ENCODE measurements around the gene FBXW4. TPM values are rescaled to one million over a fixed set of nuclear protein-coding genes. Genes with fewer than 3 reads are reported as not detected.

FBXW4 gene
- polyA plus RNA-seq, 1 donor from 2014 or later, result 7.7 TPM

DNA sequence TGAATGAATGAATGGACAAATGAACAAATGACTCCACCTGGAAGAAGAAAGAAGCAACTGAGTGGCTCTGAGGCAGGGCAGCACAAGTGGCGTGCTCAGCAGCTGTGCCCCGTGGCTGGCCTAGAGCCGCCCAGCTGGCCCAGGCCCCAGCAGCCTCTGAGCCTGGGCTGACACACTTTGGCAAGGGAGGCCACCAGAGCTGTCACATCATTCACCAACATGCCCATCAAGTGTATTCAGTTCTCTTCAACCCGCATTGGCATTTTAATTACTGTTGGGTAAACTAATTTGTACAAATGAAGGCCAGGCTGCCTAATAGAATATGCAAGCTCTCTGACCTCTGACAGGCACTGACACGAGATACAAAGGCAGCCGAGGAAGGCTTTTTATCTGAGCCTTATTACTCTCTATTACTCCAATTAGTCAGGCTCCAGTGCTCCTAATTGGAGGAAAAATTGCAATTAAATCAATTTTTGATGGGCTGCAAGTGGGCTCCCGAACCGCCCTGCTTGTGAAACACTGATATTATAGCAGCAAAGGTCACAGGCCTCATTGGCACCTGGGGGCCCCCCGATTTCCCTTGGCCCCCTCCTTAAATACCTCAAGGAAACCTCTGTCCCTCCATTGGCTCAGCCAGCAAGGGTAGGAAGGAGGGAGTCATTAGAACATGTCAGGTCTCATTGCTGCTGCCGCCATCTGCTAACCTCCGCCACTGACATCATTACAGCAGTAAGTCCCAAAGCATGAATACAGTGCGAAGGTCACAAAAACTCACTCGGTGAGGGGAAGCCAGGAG, 64.9 kb downstream of the FBXW4 start:
- no peak overlapping the region for H3K9ac ChIP-seq (ENCODE audit: low read length)
- no peak for TF ChIP-seq EP300 (conservative IDR thresholded peaks at IDR 0.05; ENCODE audit: poor library complexity, severe bottlenecking)
- no peak for TF ChIP-seq EZH2 (IDR thresholded peaks at IDR 0.05; ENCODE audit: borderline replicate concordance, insufficient read depth, low read length, poor library complexity, severe bottlenecking)
- TF ChIP-seq RAD21 (conservative IDR thresholded peaks at IDR 0.05), result no peak
- TF ChIP-seq, protein P1, sequence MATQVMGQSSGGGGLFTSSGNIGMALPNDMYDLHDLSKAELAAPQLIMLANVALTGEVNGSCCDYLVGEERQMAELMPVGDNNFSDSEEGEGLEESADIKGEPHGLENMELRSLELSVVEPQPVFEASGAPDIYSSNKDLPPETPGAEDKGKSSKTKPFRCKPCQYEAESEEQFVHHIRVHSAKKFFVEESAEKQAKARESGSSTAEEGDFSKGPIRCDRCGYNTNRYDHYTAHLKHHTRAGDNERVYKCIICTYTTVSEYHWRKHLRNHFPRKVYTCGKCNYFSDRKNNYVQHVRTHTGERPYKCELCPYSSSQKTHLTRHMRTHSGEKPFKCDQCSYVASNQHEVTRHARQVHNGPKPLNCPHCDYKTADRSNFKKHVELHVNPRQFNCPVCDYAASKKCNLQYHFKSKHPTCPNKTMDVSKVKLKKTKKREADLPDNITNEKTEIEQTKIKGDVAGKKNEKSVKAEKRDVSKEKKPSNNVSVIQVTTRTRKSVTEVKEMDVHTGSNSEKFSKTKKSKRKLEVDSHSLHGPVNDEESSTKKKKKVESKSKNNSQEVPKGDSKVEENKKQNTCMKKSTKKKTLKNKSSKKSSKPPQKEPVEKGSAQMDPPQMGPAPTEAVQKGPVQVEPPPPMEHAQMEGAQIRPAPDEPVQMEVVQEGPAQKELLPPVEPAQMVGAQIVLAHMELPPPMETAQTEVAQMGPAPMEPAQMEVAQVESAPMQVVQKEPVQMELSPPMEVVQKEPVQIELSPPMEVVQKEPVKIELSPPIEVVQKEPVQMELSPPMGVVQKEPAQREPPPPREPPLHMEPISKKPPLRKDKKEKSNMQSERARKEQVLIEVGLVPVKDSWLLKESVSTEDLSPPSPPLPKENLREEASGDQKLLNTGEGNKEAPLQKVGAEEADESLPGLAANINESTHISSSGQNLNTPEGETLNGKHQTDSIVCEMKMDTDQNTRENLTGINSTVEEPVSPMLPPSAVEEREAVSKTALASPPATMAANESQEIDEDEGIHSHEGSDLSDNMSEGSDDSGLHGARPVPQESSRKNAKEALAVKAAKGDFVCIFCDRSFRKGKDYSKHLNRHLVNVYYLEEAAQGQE (IDR thresholded peaks at IDR 0.05; ENCODE audit: borderline replicate concordance), result no peak
- TF ChIP-seq, protein P2, sequence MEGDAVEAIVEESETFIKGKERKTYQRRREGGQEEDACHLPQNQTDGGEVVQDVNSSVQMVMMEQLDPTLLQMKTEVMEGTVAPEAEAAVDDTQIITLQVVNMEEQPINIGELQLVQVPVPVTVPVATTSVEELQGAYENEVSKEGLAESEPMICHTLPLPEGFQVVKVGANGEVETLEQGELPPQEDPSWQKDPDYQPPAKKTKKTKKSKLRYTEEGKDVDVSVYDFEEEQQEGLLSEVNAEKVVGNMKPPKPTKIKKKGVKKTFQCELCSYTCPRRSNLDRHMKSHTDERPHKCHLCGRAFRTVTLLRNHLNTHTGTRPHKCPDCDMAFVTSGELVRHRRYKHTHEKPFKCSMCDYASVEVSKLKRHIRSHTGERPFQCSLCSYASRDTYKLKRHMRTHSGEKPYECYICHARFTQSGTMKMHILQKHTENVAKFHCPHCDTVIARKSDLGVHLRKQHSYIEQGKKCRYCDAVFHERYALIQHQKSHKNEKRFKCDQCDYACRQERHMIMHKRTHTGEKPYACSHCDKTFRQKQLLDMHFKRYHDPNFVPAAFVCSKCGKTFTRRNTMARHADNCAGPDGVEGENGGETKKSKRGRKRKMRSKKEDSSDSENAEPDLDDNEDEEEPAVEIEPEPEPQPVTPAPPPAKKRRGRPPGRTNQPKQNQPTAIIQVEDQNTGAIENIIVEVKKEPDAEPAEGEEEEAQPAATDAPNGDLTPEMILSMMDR (IDR thresholded peaks at IDR 0.05; ENCODE audit: poor library complexity, severe bottlenecking), result no peak
- no peak for TF ChIP-seq MXI1 (conservative IDR thresholded peaks at IDR 0.05; ENCODE audit: poor library complexity, severe bottlenecking)
- TF ChIP-seq POLR2AphosphoS5 (IDR thresholded peaks at IDR 0.05), result no peak
- TF ChIP-seq SMC3 (conservative IDR thresholded peaks at IDR 0.05; ENCODE audit: poor library complexity), result no peak
- TF ChIP-seq TAF1 (IDR thresholded peaks at IDR 0.05; ENCODE audit: low read depth), result no peak
- H3K9me2 ChIP-seq (ENCODE audit: insufficient read depth, low read length), result no peaks in the 10 kb centered on the region
- no peaks in the 10 kb centered on the region for H3K9me3 ChIP-seq (ENCODE audit: low read length)
- no peaks in the 10 kb centered on the region for H3F3A ChIP-seq (ENCODE audit: insufficient read depth, low read length, poor library complexity, severe bottlenecking)
- H2AFZ ChIP-seq (ENCODE audit: low read depth, low read length), result no peak overlapping the region
- no peaks in the 10 kb centered on the region for H4K20me1 ChIP-seq (ENCODE audit: insufficient read depth)
- H3K27ac ChIP-seq (ENCODE audit: low read length), result no peak overlapping the region
- no peaks in the 10 kb centered on the region for H3K36me3 ChIP-seq (ENCODE audit: insufficient read depth, low read length)
- no peaks in the 10 kb centered on the region for H3K79me2 ChIP-seq (replicated peaks; ENCODE audit: insufficient read depth, low read length)
- no peak overlapping the region for H3K4me2 ChIP-seq (ENCODE audit: low read length)
- no peak overlapping the region for H3K4me3 ChIP-seq (ENCODE audit: low read length)
- peaks cover 48% of the 10 kb centered on the region for H3K27me3 ChIP-seq (ENCODE audit: insufficient read depth, low read depth, low read length)

DNA sequence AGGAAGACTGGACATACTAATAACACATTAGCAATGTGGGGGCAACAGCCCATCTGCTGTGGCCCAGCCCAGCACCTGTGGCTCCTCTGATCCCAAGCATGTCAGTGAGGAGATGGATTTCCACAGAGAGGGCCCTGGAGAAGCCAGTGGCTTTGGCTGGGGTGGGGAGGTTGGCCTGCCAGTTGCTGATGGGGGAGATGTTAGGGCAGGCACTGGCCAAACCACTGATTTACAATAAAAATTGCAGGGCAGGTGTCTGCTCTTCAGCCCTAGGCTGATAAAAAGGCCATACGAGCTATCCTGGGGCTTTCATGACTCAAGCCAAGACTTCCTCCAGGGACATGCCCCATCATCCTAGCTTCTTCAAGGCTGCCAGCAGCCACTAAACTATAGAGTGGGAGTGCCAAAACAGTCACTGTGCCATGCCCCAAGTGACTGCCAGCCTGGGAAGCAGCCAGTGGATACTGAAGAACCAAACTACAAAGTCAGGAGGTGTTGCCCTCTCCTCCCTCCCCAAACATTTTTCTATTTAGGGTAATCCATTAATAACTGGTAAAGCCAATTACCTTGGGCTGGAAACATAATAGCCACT, 69.1 kb downstream of the FBXW4 start:
- no peak for TF ChIP-seq TAF1 (IDR thresholded peaks at IDR 0.05; ENCODE audit: low read depth)
- TF ChIP-seq SMC3 (conservative IDR thresholded peaks at IDR 0.05; ENCODE audit: poor library complexity), result no peak
- H3K4me3 ChIP-seq (ENCODE audit: low read length), result no peak overlapping the region
- H2AFZ ChIP-seq (ENCODE audit: low read depth, low read length), result no peak overlapping the region
- no peaks in the 10 kb centered on the region for H3K36me3 ChIP-seq (ENCODE audit: insufficient read depth, low read length)
- no peaks in the 10 kb centered on the region for H3K9me2 ChIP-seq (ENCODE audit: insufficient read depth, low read length)
- H3K9ac ChIP-seq (ENCODE audit: low read length), result no peak overlapping the region
- no peak overlapping the region for H3K27ac ChIP-seq (ENCODE audit: low read length)
- no peaks in the 10 kb centered on the region for H3K9me3 ChIP-seq (ENCODE audit: low read length)
- no peaks in the 10 kb centered on the region for H3K79me2 ChIP-seq (replicated peaks; ENCODE audit: insufficient read depth, low read length)
- no peak overlapping the region for H3K4me2 ChIP-seq (ENCODE audit: low read length)
- H3F3A ChIP-seq (ENCODE audit: insufficient read depth, low read length, poor library complexity, severe bottlenecking), result no peaks in the 10 kb centered on the region
- H4K20me1 ChIP-seq (ENCODE audit: insufficient read depth), result no peaks in the 10 kb centered on the region
- peaks cover 40% of the 10 kb centered on the region for H3K27me3 ChIP-seq (ENCODE audit: insufficient read depth, low read depth, low read length)
